Lung (tissue), 12 donors: ENCODE results near the gene SYNPR. TPM values are rescaled to one million over a fixed set of nuclear protein-coding genes. Genes with fewer than 3 reads are reported as not detected.

Source experiments
- ATAC-seq: fragments of 200-7000 bp; cut with Tn5 transposase; one replicate; pipeline ENCODE4 v1.9.1; 2020; ENCODE audit warnings: moderate number of reproducible peaks; ENCODE audit not compliant: insufficient read depth, low FRiP score
- DNase-seq, 3 donors: peaks; one replicate each; pipeline ENCODE4 v3.0.0-alpha.2; 2013 to 2017
- H3K27ac ChIP-seq, 2 donors: one replicate each; pipeline ENCODE4 v1.5.1; 2013; ENCODE audit warnings: mild to moderate bottlenecking in 2 of 2, moderate library complexity in 2 of 2, control low read depth in 1 of 2, inconsistent platforms in 1 of 2, low read depth in 1 of 2, low read length in 1 of 2
- H3K27me3 ChIP-seq, 3 donors: one replicate each; pipeline ENCODE4 v1.5.1; 2013; ENCODE audit warnings: low read length in 2 of 3; ENCODE audit not compliant: control insufficient read depth in 3 of 3, insufficient read depth in 3 of 3
- H3K36me3 ChIP-seq, 4 donors: one replicate each; pipeline ENCODE4 v1.5.1; 2013; ENCODE audit warnings: low read length in 4 of 4, mild to moderate bottlenecking in 1 of 4, moderate library complexity in 1 of 4; ENCODE audit not compliant: control insufficient read depth in 4 of 4, insufficient read depth in 4 of 4
- H3K4me1 ChIP-seq, 5 donors: one replicate each; pipeline ENCODE4 v1.5.1; 2013; ENCODE audit warnings: low read length in 5 of 5, mild to moderate bottlenecking in 2 of 5, moderate library complexity in 1 of 5; ENCODE audit not compliant: control insufficient read depth in 5 of 5, insufficient read depth in 5 of 5
- H3K4me3 ChIP-seq: one replicate; pipeline ENCODE4 v1.5.1; 2013; ENCODE audit warnings: mild to moderate bottlenecking, control low read depth, moderate library complexity
- H3K9ac ChIP-seq, 2 donors: one replicate each; pipeline ENCODE4 v1.5.1; 2013; ENCODE audit warnings: low read length in 2 of 2, control low read depth in 1 of 2; ENCODE audit not compliant: insufficient read depth in 1 of 2
- H3K9me3 ChIP-seq, 4 donors: one replicate each; pipeline ENCODE4 v1.5.1; 2013; ENCODE audit warnings: low read length in 3 of 4, mild to moderate bottlenecking in 1 of 4, moderate library complexity in 1 of 4; ENCODE audit not compliant: control insufficient read depth in 4 of 4, insufficient read depth in 3 of 4
- CTCF ChIP-seq: IDR thresholded peaks from 2 replicates; pipeline ENCODE4 v1.5.1; 2012; ENCODE audit warnings: mild to moderate bottlenecking; ENCODE audit errors: control extremely low read depth, extremely low read depth
- WGBS, 2 donors: extraction: QIAGEN DNeasy Blood & Tissue Kit; methylation state at CpG; one replicate each; pipeline ENCODE4 v1.1.7; 2013; 5-methylcytosine and 5-hydroxymethylcytosine counted together
- polyA plus RNA-seq, 2 donors: library from polyadenylated mRNA; stranded (reverse); fragments of 200-250 nt; gene quantifications; one replicate each; pipeline ENCODE4 v1.2.1, GENCODE V29; 2013
- total RNA-seq, 2 donors: library from RNA; depleted of rRNA in 1 of 2; stranded (reverse); fragments of >200 nt in 1 of 2; gene quantifications; one replicate each; pipeline ENCODE4 v1.2.1, GENCODE V29; 2014 to 2021
- donor health status: control.
- donor health status: control.
- donor health status: Bipolar disorder and iron deficiency.
- donor health status: healthy.
- donor health status: DM: yes; HTN: yes; CAD: no.

SYNPR gene
- total and polyA plus RNA-seq, 4 donors, result 0.43 TPM; not detected in 3

GRCh38 chr3:63349583-63350573 lies 71.8 kb downstream of the SYNPR start:
- DNase-seq, result peak; percentile 57 to 77 (median 74)
- Histone ChIP-seq H3K27me3 (no peaks in the 10 kb centered on the region), H3K9me3 (no peaks in the 10 kb centered on the region), H3K4me3 (no peak overlapping the region), H3K9ac (no peak overlapping the region), H3K27ac (no peak overlapping the region), H3K4me1 (no peaks in the 10 kb centered on the region), H3K36me3 (no peaks in the 10 kb centered on the region)
- peak; percentile 17 for TF ChIP-seq CTCF
- 22 to 24% methylated on average over 8 of the region's 8 CpGs for WGBS, 2 donors
- ATAC-seq, result no peak

GRCh38 chr3:63351159-63352007 lies 73.3 kb downstream of the SYNPR start:
- no peaks in the 10 kb centered on the region for H3K27me3 ChIP-seq
- no peak overlapping the region for H3K4me3 ChIP-seq
- no peaks in the 10 kb centered on the region for H3K36me3 ChIP-seq
- H3K27ac ChIP-seq, result no peak overlapping the region
- no peaks in the 10 kb centered on the region for H3K9me3 ChIP-seq
- no peak overlapping the region for H3K9ac ChIP-seq
- H3K4me1 ChIP-seq, result no peaks in the 10 kb centered on the region
- DNase-seq (peak in 2 of 3 donors; percentile 77 to 82), ATAC-seq (no peak)
- WGBS, 2 donors, result 34 to 36% methylated on average over 9 of the region's 9 CpGs
- TF ChIP-seq CTCF, result peak; percentile 79

- no peaks in the 10 kb centered on the region for H3K27me3 ChIP-seq
- H3K27ac ChIP-seq, result no peak overlapping the region
- ATAC-seq (no peak), DNase-seq (no peak)
- H3K4me3 ChIP-seq, result no peak overlapping the region
- H3K9ac ChIP-seq, result no peak overlapping the region
- no peak for TF ChIP-seq CTCF
- 74 to 85% methylated on average over 2 of the region's 2 CpGs for WGBS, 2 donors
- no peaks in the 10 kb centered on the region for H3K4me1 ChIP-seq
- H3K9me3 ChIP-seq, result no peaks in the 10 kb centered on the region
- no peaks in the 10 kb centered on the region for H3K36me3 ChIP-seq
Observed at GRCh38 chr3:63352008-63352279, 73.8 kb downstream of the SYNPR start.
